Stimulated activated naive CD8-positive, alpha-beta T cell treated with anti-CD3 and anti-CD28 coated beads, Interleukin-15, amount 100 ng/mL, for 72 hours (primary cell): ENCODE data around the gene ARAP2.

Experiments used
- ATAC-seq: fragments of 150-1000 bp; cut with Tn5 transposase; 2 replicates; pipeline ENCODE4 v1.10.0; 2021; ENCODE audit warnings: mild to moderate bottlenecking, moderate library complexity
- DNase-seq, 2 donors: peaks; one replicate each; pipeline ENCODE4 v3.0.0; 2021 to 2022
- H3K27ac Mint-ChIP-seq, 2 donors: one replicate each; pipeline ENCODE4 v1.8.0; 2022; ENCODE audit warnings: mild to moderate bottlenecking in 2 of 2, mixed read lengths in 2 of 2, moderate library complexity in 2 of 2
- H3K27me3 Mint-ChIP-seq: one replicate; pipeline ENCODE4 v1.8.0; 2022; ENCODE audit warnings: mixed read lengths
- H3K4me1 Mint-ChIP-seq: one replicate; pipeline ENCODE4 v1.8.0; 2022; ENCODE audit warnings: mild to moderate bottlenecking, mixed read lengths
- H3K4me3 Mint-ChIP-seq, 2 donors: one replicate each; pipeline ENCODE4 v1.8.0; 2022; ENCODE audit warnings: mild to moderate bottlenecking in 2 of 2, mixed read lengths in 2 of 2, moderate library complexity in 1 of 2
- H3K9me3 Mint-ChIP-seq, 2 donors: one replicate each; pipeline ENCODE4 v1.8.0; 2022; ENCODE audit warnings: mixed read lengths in 2 of 2

Gene ARAP2

GRCh38 chr4:36237366-36238313, 6.7 kb downstream of the ARAP2 start:
- peak overlapping the region in 1 of 2 donors; percentile 52 for H3K27ac Mint-ChIP-seq
- peaks cover 21 to 26% of the 10 kb centered on the region in 2 donors for H3K9me3 Mint-ChIP-seq
- DNase-seq (peak in 1 of 2 donors; percentile 52), ATAC-seq (peak; percentile 85)
- H3K27me3 Mint-ChIP-seq = no peaks in the 10 kb centered on the region
- peak overlapping the region; percentile 1 to 37 for H3K4me3 Mint-ChIP-seq
- peaks cover 79% of the 10 kb centered on the region for H3K4me1 Mint-ChIP-seq

DNA sequence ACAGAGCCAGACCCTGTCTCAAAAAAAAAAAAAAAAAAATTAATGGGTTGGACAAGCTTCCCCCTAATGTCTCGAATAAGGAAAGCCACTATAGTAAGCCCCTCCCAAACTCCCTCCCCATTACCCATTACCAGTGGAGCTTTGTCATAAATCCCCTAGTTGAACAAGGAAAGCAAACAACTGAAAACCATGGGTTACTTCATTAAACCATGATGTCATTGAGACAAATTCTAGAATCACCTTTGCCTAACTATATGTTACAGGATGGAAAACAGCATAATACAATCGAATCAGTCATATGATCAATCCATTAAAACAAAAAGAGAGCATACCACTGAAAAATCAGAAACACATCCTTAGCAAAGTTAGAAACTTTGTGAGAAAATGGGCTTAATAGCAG, 8.2 kb downstream of the ARAP2 start:
- ATAC-seq (no peak), DNase-seq (no peak)
- peaks cover 76% of the 10 kb centered on the region for H3K4me1 Mint-ChIP-seq
- H3K9me3 Mint-ChIP-seq = peaks cover 27 to 33% of the 10 kb centered on the region in 2 donors
- H3K4me3 Mint-ChIP-seq = no peak overlapping the region
- H3K27ac Mint-ChIP-seq = no peak overlapping the region
- H3K27me3 Mint-ChIP-seq = no peaks in the 10 kb centered on the region

DNA sequence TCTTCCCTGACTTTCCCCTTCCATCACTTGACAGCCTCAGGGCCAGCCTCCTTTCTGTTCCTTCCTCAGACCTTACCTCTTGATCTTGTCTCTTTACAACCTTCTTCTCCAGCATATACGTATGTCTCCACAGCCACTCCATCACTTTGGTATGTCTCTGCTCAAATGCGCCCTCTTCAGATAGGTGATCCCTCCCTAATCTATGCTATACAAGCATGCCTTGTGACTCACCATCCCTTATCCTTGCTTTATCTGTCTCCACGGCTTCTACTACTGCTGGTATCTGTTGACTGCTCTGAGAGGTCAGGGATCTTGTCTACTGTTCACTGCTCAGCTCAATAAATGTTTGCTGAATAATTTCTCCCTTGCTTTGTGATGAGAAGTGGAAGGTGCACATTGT, 9.0 kb downstream of the ARAP2 start:
- no peak for ATAC-seq
- no peak overlapping the region for H3K4me3 Mint-ChIP-seq

DNA sequence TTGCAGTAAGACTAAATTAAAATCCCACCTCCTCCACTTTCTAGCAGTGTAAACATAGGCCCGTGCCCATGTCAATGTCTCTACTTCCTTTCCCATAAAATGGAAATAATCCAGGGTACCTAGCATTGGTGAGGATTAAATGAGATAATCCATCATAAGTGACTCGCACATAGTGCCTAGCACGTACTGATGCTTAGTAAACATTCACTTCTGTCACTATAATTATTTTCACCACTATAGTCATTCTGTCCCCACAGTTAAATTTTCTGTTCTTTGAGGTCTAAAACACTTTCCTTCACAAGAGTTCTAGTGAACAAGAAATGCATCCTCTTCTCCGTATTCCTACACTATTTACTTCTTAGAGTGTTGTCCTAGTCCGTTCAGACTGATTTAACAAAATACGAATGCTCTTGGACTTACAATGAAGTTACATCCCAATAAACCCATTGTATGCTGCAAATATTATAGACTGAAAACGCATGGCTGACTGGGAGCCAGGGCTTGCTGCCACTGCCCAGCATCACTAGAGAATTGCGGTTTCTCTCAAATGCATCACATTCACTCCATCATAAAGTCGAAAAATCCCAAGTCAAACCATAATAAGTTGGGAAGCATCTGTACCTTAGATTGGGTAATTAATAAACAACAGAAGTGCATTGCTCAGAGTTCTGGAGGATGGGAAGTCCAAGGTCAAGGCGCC, 10.6 kb downstream of the ARAP2 start:
- Mint-ChIP-seq H3K27me3 (no peaks in the 10 kb centered on the region), H3K4me3 (no peak overlapping the region), H3K9me3 (peaks cover 27 to 33% of the 10 kb centered on the region in 2 donors), H3K27ac (no peak overlapping the region), H3K4me1 (peaks cover 68% of the 10 kb centered on the region)
- DNase-seq (no peak), ATAC-seq (peak; percentile 53)

More for the DNA sequence above, 9.0 kb downstream of the ARAP2 start:
- H3K4me1 Mint-ChIP-seq = peaks cover 77% of the 10 kb centered on the region
- DNase-seq = no peak
- peaks cover 27 to 33% of the 10 kb centered on the region in 2 donors for H3K9me3 Mint-ChIP-seq
- H3K27me3 Mint-ChIP-seq = no peaks in the 10 kb centered on the region
- peak overlapping the region in 1 of 2 donors; percentile 3 for H3K27ac Mint-ChIP-seq

DNA sequence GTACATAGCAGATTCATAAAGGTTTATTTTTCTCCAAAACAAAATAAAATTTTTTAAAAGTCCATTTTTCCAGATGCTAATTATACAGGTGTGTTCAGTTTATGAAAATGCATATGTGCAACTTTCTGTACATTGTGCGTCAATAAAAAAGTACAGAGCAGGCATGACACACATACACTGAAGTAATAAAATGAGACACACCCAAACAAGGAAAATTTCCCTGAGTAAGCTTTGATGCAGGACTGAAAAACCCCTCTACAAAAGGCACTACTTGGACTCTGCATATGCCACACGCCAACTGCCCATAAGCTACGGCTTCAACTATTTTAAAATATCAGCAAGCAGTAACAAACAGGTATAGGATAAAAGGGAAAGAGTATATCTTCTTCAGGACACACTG, 13.8 kb downstream of the ARAP2 start:
- no peak overlapping the region for H3K27ac Mint-ChIP-seq
- no peak for DNase-seq
- ATAC-seq = no peak
- no peaks in the 10 kb centered on the region for H3K27me3 Mint-ChIP-seq
- no peak overlapping the region for H3K4me3 Mint-ChIP-seq
- H3K9me3 Mint-ChIP-seq = peaks cover 20 to 23% of the 10 kb centered on the region in 2 donors
- peaks cover 63% of the 10 kb centered on the region for H3K4me1 Mint-ChIP-seq

DNA sequence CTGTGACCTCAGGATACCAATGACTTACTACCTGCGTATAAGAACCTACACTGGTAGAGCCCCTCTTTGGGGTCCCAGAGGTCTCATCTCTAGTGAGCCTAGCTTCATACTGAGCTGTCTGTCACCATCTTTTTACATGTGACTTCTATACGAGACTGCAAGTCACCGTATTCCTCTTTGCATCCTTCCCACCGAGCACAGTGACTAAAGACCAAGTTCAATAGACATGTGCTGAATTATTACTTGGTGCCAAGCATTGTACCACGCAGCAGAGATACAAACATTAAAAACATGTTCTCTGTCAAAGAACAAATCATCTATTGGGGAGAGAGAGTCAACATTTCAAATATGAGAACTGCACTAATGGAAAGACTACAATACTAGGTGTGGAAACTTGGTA, 16.4 kb downstream of the ARAP2 start:
- Mint-ChIP-seq H3K4me3 (no peak overlapping the region), H3K27ac (no peak overlapping the region), H3K9me3 (peaks cover 6 to 8% of the 10 kb centered on the region in 2 donors), H3K4me1 (peaks cover 54% of the 10 kb centered on the region), H3K27me3 (no peaks in the 10 kb centered on the region)
- no peak for DNase-seq
- no peak for ATAC-seq

DNA sequence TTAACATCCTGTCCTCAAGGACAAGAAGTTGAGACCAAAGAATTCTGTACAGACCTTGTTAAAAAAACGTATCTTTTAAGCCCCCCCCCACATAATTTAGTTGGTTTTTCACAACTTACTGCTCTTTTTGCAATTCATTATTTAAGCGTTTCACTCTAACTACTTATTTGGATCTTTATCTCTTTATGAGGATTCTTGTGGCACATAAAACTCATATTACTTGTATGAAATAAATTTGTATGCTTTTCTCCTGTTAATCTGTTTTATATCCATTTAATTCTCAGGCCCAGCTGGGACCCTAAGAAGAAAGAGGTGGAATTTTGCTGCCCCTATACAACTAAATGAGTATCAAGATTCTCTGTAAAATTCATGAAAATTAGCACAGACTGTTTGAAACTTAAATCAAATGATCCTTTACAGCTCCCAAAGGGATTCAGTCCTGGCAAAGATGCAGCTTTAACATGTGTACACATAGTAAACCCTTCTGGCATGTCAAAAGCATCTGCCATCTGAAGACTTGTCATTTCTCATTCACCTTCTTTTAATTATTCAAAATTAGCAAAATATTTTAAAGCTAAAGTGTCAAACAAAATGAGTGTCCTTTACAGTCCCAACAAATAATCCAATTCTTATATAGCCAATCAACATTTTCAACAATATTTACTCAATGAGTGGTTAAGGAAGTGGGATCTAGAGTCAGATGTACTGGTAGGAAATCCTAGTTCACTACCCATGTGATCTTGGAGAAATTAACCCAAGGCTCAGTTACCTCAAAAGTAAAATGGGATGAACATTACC, 17.7 kb downstream of the ARAP2 start:
- Mint-ChIP-seq H3K4me3 (peak overlapping the region in 1 of 2 donors; percentile 26), H3K27me3 (no peaks in the 10 kb centered on the region), H3K9me3 (no peaks in the 10 kb centered on the region), H3K27ac (no peak overlapping the region), H3K4me1 (peaks cover 55% of the 10 kb centered on the region)
- no peak for ATAC-seq
- DNase-seq = no peak

DNA sequence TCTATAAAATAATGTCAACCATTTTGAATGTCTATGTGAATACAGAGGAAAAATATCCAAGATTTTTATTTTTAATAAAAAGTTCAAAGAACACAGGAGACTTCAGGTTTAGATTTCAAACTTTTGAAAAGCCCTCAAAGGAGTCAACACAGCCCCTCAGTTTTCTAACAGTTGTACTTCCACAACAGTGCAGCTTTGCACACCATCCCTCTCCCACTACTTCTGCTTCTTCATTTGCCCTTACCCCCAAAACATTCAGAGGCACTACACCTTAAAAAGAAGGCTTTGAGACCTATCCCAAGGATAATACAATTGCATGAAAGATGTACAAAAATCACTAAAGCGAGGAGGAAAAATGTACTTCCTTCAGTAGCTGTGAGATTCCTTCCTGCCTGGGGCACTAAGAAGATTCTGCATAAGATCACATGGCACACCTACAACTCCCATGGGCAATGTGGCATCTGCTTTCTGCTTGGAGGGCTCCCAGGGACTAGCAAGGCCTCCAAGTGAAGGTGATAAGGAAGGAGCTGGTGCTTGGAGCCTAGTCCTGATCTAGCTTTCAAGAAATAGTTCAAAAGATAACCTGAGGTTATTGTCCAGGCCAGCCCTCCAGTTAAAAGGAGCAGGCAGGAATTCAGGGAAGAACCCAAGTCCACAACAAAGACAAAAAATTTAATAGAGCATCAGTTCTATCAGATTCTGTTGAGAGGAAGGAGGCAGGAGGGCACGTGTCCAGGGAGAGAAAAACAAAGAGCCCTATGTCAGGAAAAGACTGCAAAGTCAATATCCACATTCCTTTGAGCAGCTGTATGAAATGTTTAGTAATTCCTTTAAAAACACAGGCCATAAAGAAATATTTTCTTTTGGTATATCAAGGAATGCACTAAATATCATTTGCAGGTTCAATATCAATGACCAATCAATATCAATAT, 19.1 kb downstream of the ARAP2 start:
- no peak for ATAC-seq

GRCh38 chr4:36222702-36223101, 21.6 kb downstream of the ARAP2 start:
- no peak for ATAC-seq
- H3K27ac Mint-ChIP-seq = no peak overlapping the region

More for the DNA sequence above, 19.1 kb downstream of the ARAP2 start:
- Mint-ChIP-seq H3K4me3 (peak overlapping the region in 1 of 2 donors; percentile 43), H3K27me3 (no peaks in the 10 kb centered on the region), H3K27ac (peak overlapping the region; percentile 30 to 48), H3K9me3 (no peaks in the 10 kb centered on the region), H3K4me1 (peaks cover 49% of the 10 kb centered on the region)
- no peak for DNase-seq

DNA sequence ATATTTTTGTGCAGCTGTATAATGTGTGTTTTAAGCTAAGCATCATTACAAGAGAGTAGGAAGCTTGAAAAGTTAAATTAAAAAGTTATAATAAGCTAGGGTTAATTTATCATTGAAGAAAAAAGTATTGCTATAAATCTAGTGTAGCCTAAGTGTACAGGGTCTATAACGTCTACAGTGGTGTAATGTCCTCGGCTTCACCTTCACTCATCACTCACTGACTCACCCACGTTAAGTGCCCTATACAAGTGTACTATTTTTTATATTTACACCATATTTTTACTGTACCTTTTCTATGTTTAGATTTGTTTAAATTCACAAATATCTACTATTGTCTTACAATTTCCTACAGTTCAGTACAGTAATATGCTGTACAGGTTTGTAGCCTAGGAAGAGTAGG, 23.5 kb downstream of the ARAP2 start:
- Mint-ChIP-seq H3K27ac (no peak overlapping the region), H3K4me1 (peaks cover 41% of the 10 kb centered on the region), H3K9me3 (no peaks in the 10 kb centered on the region), H3K4me3 (no peak overlapping the region), H3K27me3 (no peaks in the 10 kb centered on the region)
- no peak for DNase-seq
- no peak for ATAC-seq

More at GRCh38 chr4:36222702-36223101, 21.6 kb downstream of the ARAP2 start:
- Mint-ChIP-seq H3K4me1 (peaks cover 54% of the 10 kb centered on the region), H3K4me3 (no peak overlapping the region), H3K27me3 (no peaks in the 10 kb centered on the region), H3K9me3 (no peaks in the 10 kb centered on the region)
- no peak for DNase-seq

DNA sequence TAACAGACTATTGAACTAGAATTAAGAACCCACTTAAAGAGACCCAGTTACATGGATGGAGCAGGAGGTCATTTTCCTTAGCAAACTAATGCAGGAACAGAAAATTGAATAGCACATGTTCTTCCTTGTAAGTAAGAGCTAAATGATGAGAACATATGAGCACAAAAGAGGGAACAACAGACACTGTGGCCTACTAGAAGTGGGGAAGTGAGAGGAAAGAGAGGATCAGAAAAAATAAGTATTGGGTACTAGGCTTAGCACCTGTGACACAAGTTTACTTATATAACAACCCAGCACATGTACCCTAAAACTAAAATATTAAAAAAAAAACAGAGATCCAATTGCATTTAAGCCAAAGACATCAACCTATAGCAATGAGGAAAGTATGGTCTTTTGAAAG, 26.2 kb downstream of the ARAP2 start:
- H3K4me3 Mint-ChIP-seq = no peak overlapping the region
- ATAC-seq (no peak), DNase-seq (no peak)
- H3K27me3 Mint-ChIP-seq = no peaks in the 10 kb centered on the region
- H3K9me3 Mint-ChIP-seq = no peaks in the 10 kb centered on the region
- peaks cover 36% of the 10 kb centered on the region for H3K4me1 Mint-ChIP-seq
- peak overlapping the region in 1 of 2 donors; percentile 44 for H3K27ac Mint-ChIP-seq

GRCh38 chr4:36215627-36216026, 28.7 kb downstream of the ARAP2 start:
- Mint-ChIP-seq H3K4me3 (no peak overlapping the region), H3K27ac (no peak overlapping the region), H3K9me3 (no peaks in the 10 kb centered on the region), H3K27me3 (no peaks in the 10 kb centered on the region), H3K4me1 (peaks cover 30% of the 10 kb centered on the region)
- DNase-seq (no peak), ATAC-seq (no peak)

DNA sequence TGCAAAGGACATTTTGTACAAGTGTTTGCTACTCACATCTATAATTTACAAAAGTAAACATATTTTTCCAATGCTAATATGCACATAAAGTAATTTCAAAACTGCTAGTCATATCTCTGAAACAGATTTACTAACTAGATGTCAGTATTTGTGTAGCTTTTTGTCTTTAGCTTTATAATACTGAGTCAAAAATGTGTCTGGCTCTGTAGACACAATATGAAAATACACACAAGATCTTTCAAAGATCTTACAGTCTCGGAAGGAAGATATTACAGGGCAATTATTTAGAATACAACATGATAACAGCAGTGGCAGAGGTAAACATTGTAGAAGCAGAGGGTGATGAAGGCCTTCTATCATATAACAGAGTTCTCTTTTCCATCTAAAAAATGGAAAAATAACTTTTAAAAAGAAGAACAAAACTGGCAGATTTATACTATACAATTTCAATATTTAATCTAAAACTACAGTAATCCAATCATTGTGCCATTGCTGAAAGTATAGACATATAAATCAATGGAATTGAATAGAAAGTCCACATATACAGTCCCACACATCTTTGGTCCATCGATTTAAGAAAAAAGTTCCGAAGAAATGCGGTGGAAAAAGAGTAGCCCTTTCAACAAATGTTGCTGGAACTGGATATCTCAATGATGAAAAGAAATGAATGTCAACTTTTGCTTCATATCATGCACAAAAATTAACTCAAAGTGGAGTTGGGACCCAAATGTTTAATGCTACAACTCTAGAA, 29.4 kb downstream of the ARAP2 start:
- no peak for ATAC-seq
- Mint-ChIP-seq H3K4me3 (no peak overlapping the region), H3K4me1 (peaks cover 37% of the 10 kb centered on the region), H3K27me3 (no peaks in the 10 kb centered on the region), H3K9me3 (no peaks in the 10 kb centered on the region), H3K27ac (no peak overlapping the region)
- DNase-seq = no peak

GRCh38 chr4:36213977-36214376, 30.3 kb downstream of the ARAP2 start:
- Mint-ChIP-seq H3K4me1 (peaks cover 41% of the 10 kb centered on the region), H3K4me3 (no peak overlapping the region), H3K9me3 (no peaks in the 10 kb centered on the region), H3K27me3 (no peaks in the 10 kb centered on the region), H3K27ac (no peak overlapping the region)
- ATAC-seq (no peak), DNase-seq (no peak)
